Left colon (tissue), 2 donors: ENCODE results near the gene COPS7A. TPM values are rescaled to one million over a fixed set of nuclear protein-coding genes. Genes with fewer than 3 reads are reported as not detected.

ENCODE experiments used
- ATAC-seq: fragments of 200-7000 bp; cut with Tn5 transposase; one replicate; pipeline ENCODE4 v1.9.1; 2020; ENCODE audit warnings: mild to moderate bottlenecking, moderate library complexity
- DNase-seq, 2 donors: peaks; one replicate each; pipeline ENCODE4 v3.0.0-alpha.2; 2020
- intact Hi-C, 2 donors: fragments of 100-400 bp; cut with DNase I in 1 of 2; cut with micrococcal nuclease in 1 of 2; formaldehyde crosslinking; loops; one replicate each; pipeline versions ENCODE4 v1.11.2 to v1.14.0; 2022; cut with DNase I, micrococcal nuclease
- total RNA-seq, 2 donors: library from RNA; stranded (reverse); fragmentation: NEBNext Ultra II Directional; extraction: Animal tissue kit (Norgen Biotek cat#: 25700); gene quantifications; one replicate each; pipeline ENCODE4 v1.2.1, GENCODE V29; 2021
- donor health status: DM: no; HTN: no; CAD: no.
- donor health status: DM: yes; HTN: yes; CAD: no.

The COPS7A gene
- total RNA-seq, 2 donors from 2014 or later = 37.2 to 40.8 TPM

DNA sequence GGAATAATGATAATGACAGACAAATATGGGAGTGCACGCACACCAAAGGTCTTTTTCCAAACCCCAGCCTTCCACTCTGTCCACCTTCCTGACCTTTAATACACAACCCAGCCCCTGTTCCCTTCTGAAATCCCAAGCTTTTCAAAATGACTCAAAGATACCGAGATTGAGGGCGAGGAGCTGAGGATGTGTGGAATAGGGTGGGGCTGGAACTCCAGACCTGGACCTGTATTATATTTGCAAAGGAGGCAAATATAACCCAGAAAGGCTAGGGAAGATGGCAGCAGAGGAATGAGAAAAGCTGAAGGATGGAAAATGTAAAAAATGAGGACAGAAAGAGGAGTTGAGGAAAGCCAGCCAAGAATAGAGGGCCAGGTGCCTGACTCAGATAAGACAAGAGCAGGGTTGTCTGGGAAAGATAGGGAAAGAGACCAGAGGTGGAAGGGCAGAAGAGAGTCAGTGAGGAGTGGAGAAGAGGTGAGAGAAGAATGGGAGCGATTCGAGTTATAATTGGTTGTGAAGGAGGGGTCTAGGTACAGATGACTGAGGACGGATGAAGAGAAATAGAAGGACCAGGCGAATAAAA lies 41.3 kb downstream of the COPS7A start:
- no peak for DNase-seq
- no peak for ATAC-seq
- intact Hi-C loops = no loop called here

DNA sequence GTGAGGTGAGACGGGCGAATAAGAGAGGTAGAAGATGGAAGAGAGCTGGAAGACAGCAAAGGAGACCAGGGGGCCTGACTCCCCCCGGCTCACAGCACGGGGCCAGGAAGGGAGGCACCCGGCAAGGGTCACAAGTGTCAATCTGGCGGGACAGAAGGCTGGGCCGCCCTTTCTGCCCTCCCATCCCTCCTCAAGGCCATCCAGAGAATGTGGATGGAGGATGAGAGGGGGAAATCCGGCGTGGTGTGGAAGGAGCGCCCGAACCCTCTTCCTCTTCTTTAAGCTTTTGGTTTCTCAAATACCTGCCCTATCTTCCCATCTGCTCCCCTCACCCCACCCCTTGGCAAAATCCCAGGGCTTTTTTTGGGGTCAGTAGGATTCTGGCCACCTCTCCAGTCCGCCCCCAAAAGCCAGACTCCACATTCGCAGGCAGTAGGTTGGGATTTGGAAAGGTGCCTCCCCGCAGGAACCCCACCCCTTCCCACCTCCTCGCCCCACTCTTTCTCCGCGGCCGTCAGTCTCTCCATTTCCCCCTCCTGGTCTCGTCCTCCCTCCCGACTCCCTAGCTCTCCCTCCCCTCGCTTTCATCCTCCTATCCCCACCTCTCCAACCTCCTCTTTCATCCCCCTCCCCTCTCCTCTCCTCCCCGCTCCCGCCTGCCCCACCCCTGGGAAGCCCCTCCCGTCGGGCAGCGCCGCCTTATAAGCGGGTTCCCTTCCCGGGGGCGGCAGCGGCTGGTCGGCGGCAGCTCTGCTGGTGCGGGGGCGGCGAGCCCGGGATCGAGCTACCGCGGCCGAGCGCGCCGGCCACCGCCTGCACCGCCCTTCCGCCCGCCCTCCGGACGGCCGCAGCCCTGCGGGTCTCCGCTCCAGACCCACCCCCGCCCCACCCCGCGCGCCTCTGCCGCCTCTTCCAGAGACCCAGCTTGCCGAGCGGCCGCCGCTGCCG lies 42.1 kb downstream of the COPS7A start, which contains the start of gene PTMS:
TSS of gene PTMS (plus strand) at position 730 of the 948 bp plus-strand sequence. CDS start 343 bp downstream, outside the sequence.
- DNase-seq = peak; percentile 71 to 86
- ATAC-seq = peak; percentile 29
- intact Hi-C loops = no loop called here

GRCh38 chr12:6766651-6767349 lies 43.0 kb downstream of the COPS7A start:
- ATAC-seq (peak; percentile 72), DNase-seq (peak; percentile 76 to 86)
- intact Hi-C loops = no loop called here

GRCh38 chr12:6767353-6768319 lies 43.8 kb downstream of the COPS7A start:
- intact Hi-C loops = no loop called here
- DNase-seq (no peak), ATAC-seq (no peak)

GRCh38 chr12:6768437-6768914 lies 44.6 kb downstream of the COPS7A start:
- ATAC-seq (no peak), DNase-seq (no peak)
- intact Hi-C loops = no loop called here

DNA sequence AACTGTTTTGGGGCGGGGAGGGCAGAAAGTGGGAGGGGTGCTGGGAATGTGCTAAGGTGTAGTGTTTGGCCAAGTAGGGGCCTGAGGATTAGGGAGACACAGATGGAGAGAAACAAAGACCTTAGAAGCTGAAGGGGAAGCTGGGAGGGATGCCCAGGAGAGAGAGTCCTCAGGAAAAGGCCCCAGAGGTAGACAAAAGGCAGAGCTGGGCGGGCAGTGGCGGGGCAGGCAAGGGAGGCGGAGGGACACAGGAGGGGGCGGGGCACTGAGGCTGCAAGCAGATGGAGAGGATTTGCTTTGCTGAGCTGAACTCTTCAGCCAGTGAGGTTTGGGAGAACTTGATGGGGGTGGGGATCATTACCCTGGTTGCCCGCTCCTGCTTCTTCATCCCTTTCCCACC lies 45.1 kb downstream of the COPS7A start:
- no peak for ATAC-seq
- peak; percentile 69 to 70 for DNase-seq
- intact Hi-C loops = no loop called here

GRCh38 chr12:6769666-6770065 lies 45.8 kb downstream of the COPS7A start:
- DNase-seq (no peak), ATAC-seq (no peak)
- intact Hi-C loops = no loop called here

GRCh38 chr12:6770094-6770493 lies 46.2 kb downstream of the COPS7A start:
- intact Hi-C loops = no loop called here
- ATAC-seq = no peak
- DNase-seq = no peak

DNA sequence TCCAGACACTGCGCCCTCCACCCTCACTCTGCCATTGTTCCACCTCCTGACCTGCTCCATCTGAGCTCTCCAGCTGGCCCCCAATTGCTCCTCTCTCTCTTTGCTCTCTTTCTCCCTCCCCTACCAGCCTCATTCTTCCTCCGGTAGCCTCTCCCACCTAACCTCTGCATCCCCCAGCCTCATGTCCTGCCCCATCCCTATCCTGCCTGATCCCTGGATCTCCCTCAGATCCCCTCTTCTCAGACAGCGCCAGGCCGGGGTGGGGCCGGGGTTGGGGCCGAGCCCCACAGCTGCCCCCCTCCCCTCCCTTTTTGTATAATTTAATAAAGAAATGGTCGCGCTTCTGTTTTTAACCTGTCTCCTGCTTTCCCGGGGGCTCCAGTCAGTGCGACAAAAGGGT lies 46.8 kb downstream of the COPS7A start:
- ATAC-seq = no peak
- DNase-seq = no peak
- intact Hi-C loops = no loop called here

GRCh38 chr12:6771091-6771495 lies 47.2 kb downstream of the COPS7A start:
- ATAC-seq = no peak
- intact Hi-C loops = no loop called here
- peak in 1 of 2 donors; percentile 58 for DNase-seq

- DNase-seq = no peak
- intact Hi-C loops = no loop called here
- no peak for ATAC-seq
Measured at GRCh38 chr12:6771509-6772330, 47.9 kb downstream of the COPS7A start.

DNA sequence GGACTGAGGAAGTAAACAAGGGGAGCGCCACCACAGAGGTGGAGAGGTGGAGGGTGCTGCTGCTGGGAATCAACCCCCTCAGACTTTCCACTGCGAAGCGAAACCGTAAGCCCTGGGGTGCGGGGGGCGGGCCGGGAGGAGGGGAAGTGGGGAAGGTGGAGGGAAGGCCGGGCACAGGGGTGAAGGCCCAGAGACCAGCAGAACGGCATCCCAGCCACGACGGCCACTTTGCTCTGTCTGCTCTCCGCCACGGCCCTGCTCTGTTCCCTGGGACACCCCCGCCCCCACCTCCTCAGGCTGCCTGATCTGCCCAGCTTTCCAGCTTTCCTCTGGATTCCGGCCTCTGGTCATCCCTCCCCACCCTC lies 48.5 kb downstream of the COPS7A start, which contains the start of gene LAG3:
TSS of gene LAG3 (plus strand) at position 190 of the 365 bp plus-strand sequence. CDS start 333 bp downstream, outside the sequence.
- no peak for ATAC-seq
- intact Hi-C loops = no loop called here
- DNase-seq = no peak

- intact Hi-C loops = no loop called here
- DNase-seq (no peak), ATAC-seq (no peak)
Measured at GRCh38 chr12:6772726-6773589, 49.1 kb downstream of the COPS7A start.

- DNase-seq (no peak), ATAC-seq (peak; percentile 56)
- intact Hi-C loops = no loop called here
Measured at GRCh38 chr12:6773590-6774351, 49.9 kb downstream of the COPS7A start.

- intact Hi-C loops = no loop called here
- ATAC-seq = no peak
- DNase-seq = no peak
Measured at GRCh38 chr12:6774499-6775062, 50.7 kb downstream of the COPS7A start.
